Amniotic epithelial cell (primary cell): Measurements from ENCODE around the gene DBH.
"Not testable (repeated sequence)": the region's sequence is repeated elsewhere in the genome, so short reads cannot be mapped to it uniquely, and the experiment has no call there.

ENCODE experiments used
- DNase-seq: peaks from one replicate; pipeline ENCODE4 v3.0.0-alpha.2; 2010; ENCODE audit warnings: low read depth

Gene DBH

GRCh38 chr9:133626008-133626407, 10.2 kb upstream of the DBH start:
- DNase-seq, result not testable (repeated sequence)

GRCh38 chr9:133627341-133627740, 8.8 kb upstream of the DBH start:
- no peak for DNase-seq

DNA sequence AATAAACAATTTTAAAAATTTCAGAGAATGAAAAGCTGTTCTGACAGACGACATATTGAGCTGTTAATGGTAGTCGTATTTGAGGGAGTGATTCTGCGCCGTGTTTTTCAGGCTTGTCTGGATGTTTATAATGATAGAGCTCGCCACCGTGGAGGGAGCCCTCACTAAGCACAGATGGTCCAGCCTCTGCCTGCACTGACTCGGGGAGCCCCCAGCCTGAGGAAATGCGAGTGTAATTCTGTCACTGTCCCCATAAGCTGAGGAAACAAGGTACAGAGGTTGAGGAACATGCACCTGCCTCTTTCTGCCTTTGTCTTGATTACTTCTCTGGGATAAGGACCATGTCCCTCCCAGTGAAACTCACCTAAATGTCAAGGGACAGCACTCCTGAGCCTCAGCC, 7.4 kb upstream of the DBH start:
- DNase-seq, result no peak

GRCh38 chr9:133629221-133630110, 6.7 kb upstream of the DBH start:
- no peak for DNase-seq

GRCh38 chr9:133631111-133631510, 5.1 kb upstream of the DBH start:
- no peak for DNase-seq

DNA sequence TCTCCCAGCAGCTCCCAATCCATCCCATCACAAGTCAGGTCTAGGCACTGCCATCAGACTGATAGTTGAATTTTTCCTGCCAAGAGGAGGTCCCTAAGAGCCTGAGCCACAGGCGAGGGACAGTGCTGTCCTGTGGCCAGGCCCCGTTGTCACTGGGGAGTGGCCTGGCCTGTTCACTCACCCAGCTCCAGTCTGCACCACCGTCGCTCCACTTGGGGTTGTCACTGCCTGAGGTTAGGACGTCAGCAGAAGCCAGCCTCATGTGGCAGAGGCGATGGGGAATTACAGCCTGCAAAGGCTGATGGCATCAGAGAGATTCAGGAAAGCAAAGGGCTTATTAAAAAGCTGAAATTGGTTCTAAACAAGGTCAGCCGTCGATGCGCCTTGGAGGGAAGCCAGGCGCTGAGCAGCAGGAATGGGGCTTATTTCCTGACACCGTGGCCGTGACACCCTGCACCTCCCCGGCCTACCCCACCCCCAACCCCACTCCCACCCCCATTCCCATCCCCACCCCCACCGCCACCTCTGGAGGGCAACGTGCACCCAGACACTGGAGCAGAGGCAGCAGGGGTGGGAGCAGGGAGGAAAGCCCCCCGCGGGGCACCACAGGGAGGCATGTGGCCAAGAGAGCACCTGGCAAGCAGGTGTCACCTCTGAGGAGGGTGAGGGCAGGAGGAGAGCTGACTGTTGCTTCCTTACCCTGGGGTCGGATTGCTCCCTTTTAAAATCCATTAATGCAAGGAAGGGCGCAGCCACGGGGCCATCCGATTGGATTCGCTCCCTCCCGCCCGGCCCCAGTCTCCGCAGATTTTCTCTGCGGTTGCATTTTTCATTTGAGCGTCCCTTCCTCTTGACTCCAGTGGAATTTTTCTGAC, 3.1 kb upstream of the DBH start:
- no peak for DNase-seq

DNA sequence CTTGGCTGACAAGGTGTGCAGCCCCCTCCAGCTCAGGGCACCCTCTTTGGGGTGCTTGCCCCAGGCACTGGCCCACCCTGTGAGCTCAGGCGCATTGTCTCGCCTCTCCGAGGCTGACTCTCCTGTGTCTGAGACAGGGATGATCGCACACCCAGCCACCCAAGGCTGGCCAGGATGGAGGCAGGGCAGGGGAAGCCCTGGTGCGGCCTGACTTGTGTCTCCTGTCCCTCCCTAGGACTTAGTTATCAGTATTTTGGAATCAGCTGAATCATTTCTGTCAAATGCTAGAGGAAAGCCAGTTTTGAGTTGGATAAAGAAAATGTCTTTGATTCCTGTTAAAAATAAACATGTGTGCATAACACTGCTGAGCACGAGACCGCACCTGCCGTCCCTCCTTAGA, 2.5 kb upstream of the DBH start:
- no peak for DNase-seq

GRCh38 chr9:133634081-133634691, 2.0 kb upstream of the DBH start:
- no peak for DNase-seq

DNA sequence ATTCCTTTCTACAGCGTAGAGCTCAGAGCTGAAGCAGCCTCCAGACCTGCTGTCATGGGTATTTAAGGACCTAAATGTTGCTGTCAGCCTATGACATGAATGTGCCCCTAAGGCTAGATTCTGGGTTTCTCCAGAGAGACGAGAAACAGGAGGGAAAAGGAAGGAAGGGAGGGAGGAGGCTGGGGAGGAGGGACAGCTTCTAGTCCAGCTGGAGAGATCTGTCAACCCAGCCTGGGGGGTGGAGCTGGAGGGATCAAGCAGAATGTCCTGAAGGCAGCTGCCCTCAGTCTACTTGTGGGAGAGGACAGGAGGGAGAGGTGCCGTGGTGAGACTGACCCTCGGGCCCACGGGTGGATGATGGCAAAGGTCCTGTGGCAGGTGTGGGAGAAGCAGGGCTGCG, 1.1 kb upstream of the DBH start:
- no peak for DNase-seq

GRCh38 chr9:133636902-133637301, 739 bp downstream of the DBH start:
- no peak for DNase-seq

DNA sequence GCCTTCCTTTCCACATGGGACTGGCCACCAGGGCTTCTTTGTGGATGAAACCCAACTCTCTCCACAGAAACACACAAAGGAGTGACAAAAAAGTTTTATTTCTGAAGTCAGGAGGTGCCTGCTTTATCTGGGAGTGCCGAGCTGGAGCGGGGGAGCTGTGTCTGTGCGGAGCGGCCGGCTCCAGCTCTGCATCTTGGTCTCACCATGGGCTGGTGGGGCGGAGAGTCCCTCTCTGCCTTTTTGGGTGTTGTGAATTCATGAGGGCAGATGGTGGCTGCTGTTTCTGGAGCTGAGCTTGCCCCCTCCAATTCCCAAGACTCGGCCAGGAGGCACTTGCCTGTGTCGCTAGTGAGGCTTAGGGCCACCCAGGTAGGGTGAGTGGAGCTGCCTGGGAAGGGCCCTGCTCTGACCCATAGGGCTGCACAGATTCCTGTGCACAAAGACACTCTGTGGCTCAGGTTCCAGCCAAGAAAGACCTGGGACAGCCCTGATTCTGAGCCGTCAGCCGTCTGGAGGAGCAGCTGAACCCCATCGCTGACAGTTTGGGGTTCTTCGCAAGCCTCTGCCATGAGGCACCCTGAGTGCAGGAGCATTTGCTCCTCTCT, 1.4 kb downstream of the DBH start:
- no peak for DNase-seq

- DNase-seq, result no peak
These were observed 1.9 kb downstream of the DBH start for GRCh38 chr9:133638076-133638475.

DNA sequence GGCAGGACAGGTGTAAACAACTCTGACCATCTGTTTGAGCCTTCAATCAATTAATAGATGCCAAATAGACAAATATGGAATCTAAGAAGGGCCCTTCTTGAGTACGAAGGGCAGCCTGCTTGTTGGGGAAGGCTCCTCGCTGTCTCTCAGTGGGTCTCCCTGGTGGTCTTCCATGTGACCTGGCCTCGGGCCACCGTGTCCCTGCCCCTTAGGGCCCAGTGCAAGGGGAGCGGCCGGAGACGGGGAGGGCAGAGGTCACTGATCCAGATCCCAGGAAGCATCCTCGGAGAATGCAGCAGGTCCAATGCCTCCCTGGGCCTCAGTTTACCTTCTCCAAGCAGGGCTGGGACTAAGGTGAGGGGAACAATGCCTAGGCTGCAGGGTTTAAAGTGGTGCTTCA, 2.5 kb downstream of the DBH start:
- no peak for DNase-seq

DNA sequence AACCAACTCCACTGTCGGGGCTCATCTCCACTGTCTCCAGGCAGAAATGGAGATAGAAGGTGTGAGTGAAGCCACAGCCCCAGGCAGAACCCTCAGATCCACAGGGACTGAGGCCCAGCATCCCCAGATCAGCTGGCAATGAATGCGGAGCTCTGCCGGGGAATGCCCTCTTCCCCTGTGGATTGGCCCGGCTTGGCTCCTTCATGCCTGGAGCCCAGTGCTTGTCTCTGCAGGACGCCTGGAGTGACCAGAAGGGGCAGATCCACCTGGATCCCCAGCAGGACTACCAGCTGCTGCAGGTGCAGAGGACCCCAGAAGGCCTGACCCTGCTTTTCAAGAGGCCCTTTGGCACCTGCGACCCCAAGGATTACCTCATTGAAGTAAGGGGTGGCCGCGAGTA, 3.5 kb downstream of the DBH start:
- DNase-seq, result no peak

GRCh38 chr9:133640160-133640559, 4.0 kb downstream of the DBH start:
- DNase-seq, result no peak

DNA sequence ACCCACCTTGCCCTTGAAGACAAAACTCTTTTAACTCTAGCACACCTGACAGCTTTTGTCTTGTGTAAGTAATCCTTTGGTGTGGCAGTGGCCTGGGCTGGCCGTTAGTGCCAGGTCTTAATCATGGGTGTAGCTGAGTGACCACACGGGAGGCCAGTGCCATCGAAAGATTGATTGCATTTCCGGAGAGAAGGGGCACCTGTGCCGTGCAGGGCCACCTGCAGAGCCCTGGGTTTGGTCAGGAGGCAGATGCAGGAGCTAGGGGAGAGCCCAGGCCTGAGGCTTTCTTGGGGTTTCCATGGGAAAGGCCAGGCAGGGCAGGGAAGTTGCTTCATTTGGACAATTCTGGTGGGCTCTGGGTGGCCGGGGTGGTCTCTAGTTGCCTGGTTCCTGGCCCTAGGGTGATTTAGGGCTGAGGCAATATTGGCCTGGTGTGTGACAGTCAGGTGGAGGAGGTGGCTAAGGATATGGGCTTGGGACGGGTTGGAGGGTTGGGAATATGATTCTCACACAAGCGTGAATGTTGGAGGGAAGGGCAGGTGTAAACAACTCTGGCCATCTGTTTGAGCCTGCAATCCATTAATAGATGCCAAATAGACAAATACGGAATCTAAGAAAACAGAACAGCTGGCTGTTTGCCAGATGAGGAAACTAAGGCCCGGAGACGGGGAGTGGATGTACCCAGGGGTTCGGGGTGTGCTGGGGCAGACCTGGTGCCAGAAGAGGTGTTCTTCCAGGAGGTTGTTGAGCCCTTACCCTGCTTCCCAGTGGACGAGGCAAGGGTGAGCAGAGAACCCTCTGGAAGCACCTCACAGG, 4.6 kb downstream of the DBH start:
- no peak for DNase-seq

GRCh38 chr9:133641396-133641655, 5.2 kb downstream of the DBH start:
- DNase-seq, result no peak

- no peak for DNase-seq
These were observed 5.9 kb downstream of the DBH start for GRCh38 chr9:133641861-133642595.

- DNase-seq, result no peak
These were observed 6.7 kb downstream of the DBH start for GRCh38 chr9:133642708-133643361.

- no peak for DNase-seq
These were observed 7.2 kb downstream of the DBH start for GRCh38 chr9:133643362-133643755.
